CD4-positive, alpha-beta T cell (primary cell): ENCODE measurements around the gene OCA2. TPM values are rescaled to one million over a fixed set of nuclear protein-coding genes. Genes with fewer than 3 reads are reported as not detected.

ENCODE experiments used
- ATAC-seq: fragments of 200-7000 bp; cut with Tn5 transposase; one replicate; pipeline ENCODE4 v1.10.0; 2022; ENCODE audit warnings: mild to moderate bottlenecking; ENCODE audit not compliant: poor library complexity
- CTCF ChIA-PET: fragments of 350-600 bp; sonication (Branson Sonifier 250); formaldehyde crosslinking; loops from one replicate; lab custom pipeline; 2021; ENCODE audit warnings: antibody characterized with exemption, inconsistent platforms; lab: Charles Lee
- POLR2A ChIA-PET: fragments of 350-600 bp; sonication (Branson Sonifier 250); formaldehyde crosslinking; loops from one replicate; lab custom pipeline; 2021; ENCODE audit warnings: antibody characterized with exemption, inconsistent platforms; lab: Charles Lee
- DNase-seq, 14 experiments: peaks; one replicate each; pipeline ENCODE4 v3.0.0-alpha.2; 2013 to 2020; ENCODE audit warnings: mixed read lengths in 2 of 14
- H3K27ac ChIP-seq, 2 donors: one replicate each; pipeline versions ENCODE4 v1.5.1 to v1.7.0; 2013; ENCODE audit warnings: low read length in 2 of 2, low read depth in 1 of 2, mild to moderate bottlenecking in 1 of 2
- H3K27me3 ChIP-seq, 2 experiments: 1 replicate in 1 of 2; 2 replicates in 1 of 2; pipeline versions ENCODE4 v1.6.1 to v1.7.0; 2013; ENCODE audit warnings: low read length in 2 of 2, control low read depth in 1 of 2, mild to moderate bottlenecking in 1 of 2, moderate library complexity in 1 of 2; ENCODE audit not compliant: insufficient read depth in 2 of 2, control insufficient read depth in 1 of 2
- H3K36me3 ChIP-seq: one replicate; pipeline ENCODE4 v1.6.1; 2013; ENCODE audit warnings: low read length, control low read depth; ENCODE audit not compliant: insufficient read depth
- H3K4me1 ChIP-seq: one replicate; pipeline ENCODE4 v1.6.1; 2013; ENCODE audit warnings: low read length, control low read depth; ENCODE audit not compliant: insufficient read depth
- H3K4me3 ChIP-seq: one replicate; pipeline ENCODE4 v1.5.1; 2013; ENCODE audit warnings: mild to moderate bottlenecking, low read length, moderate library complexity
- H3K9me3 ChIP-seq, 2 experiments: 1 replicate in 1 of 2; 2 replicates in 1 of 2; pipeline versions ENCODE4 v1.6.1 to v1.7.0; 2013; ENCODE audit warnings: low read length in 2 of 2, mild to moderate bottlenecking in 2 of 2, control low read depth in 1 of 2, moderate library complexity in 1 of 2; ENCODE audit not compliant: control insufficient read depth in 1 of 2, insufficient read depth in 1 of 2
- H3K27ac Mint-ChIP-seq: one replicate; pipeline ENCODE4 v1.8.0; 2020; ENCODE audit warnings: mixed read lengths
- H3K27me3 Mint-ChIP-seq: one replicate; pipeline ENCODE4 v1.8.0; 2021; ENCODE audit warnings: mixed read lengths
- H3K36me3 Mint-ChIP-seq: one replicate; pipeline ENCODE4 v1.8.0; 2021; ENCODE audit warnings: low read depth, mixed read lengths
- H3K4me1 Mint-ChIP-seq: one replicate; pipeline ENCODE4 v1.8.0; 2021; ENCODE audit warnings: low read depth, mixed read lengths
- H3K4me3 Mint-ChIP-seq: one replicate; pipeline ENCODE4 v1.8.0; 2020; ENCODE audit warnings: mild to moderate bottlenecking, mixed read lengths
- H3K9me3 Mint-ChIP-seq: one replicate; pipeline ENCODE4 v1.8.0; 2020; ENCODE audit warnings: mixed read lengths
- CTCF ChIP-seq: fragments of 200-600 bp; IDR thresholded peaks from one replicate; pipeline ENCODE4 v1.8.0; 2022; ENCODE audit warnings: antibody characterized with exemption, mild to moderate bottlenecking
- intact Hi-C, 2 experiments: fragments of 100-400 bp; cut with DNase I in 1 of 2; cut with micrococcal nuclease in 1 of 2; formaldehyde crosslinking; loops; one replicate each; pipeline versions ENCODE4 v1.15.1 to v1.9.0; 2023 to 2025; cut with DNase I, micrococcal nuclease
- total RNA-seq, 174 experiments: library from RNA in 2 of 174; stranded (reverse) in 2 of 174; gene quantifications; one replicate each; pipeline ENCODE4 v1.2.3 and lab custom pipeline; 2021 to 2026

Gene OCA2
- total RNA-seq, 2 experiments from 2014 or later, result not detected

DNA sequence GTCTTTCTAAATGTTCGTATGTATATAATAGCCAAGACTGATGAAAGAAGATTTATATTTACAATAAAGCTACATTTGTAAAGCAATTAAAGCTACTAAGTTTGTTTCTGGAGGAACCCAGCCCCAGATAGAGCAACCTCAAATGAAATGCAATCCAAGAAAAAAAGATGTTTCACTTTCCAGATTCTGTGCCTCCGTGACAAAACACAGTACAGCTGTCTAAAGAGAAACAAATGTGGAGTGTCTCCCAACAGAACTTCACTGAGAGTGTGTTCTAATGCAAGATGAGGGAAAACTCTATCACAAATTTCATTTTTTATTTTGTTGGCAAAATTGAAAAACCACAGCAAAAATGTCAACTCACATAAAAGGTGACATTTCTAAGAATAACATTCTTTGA lies 317.0 kb downstream of the OCA2 start:
- POLR2A ChIA-PET, result no interaction called here
- H3K9me3 Mint-ChIP-seq, result peaks cover 2% of the 10 kb centered on the region
- ATAC-seq (no peak), DNase-seq (no peak)
- Histone ChIP-seq H3K27ac (no peak overlapping the region), H3K36me3 (no peaks in the 10 kb centered on the region), H3K4me1 (no peaks in the 10 kb centered on the region), H3K27me3 (no peaks in the 10 kb centered on the region), H3K4me3 (no peak overlapping the region), H3K9me3 (peaks cover 0 to 3% of the 10 kb centered on the region in 2 experiments)
- no peak for TF ChIP-seq CTCF
- H3K27ac Mint-ChIP-seq, result no peak overlapping the region
- no peaks in the 10 kb centered on the region for H3K4me1 Mint-ChIP-seq
- CTCF ChIA-PET, result interaction anchor here (0.7 kb wide), 1 partner anchor 20 kb away, joined by 4 read pairs; no protein-coding TSS in a partner anchor
- no peak overlapping the region for H3K4me3 Mint-ChIP-seq
- no peaks in the 10 kb centered on the region for H3K36me3 Mint-ChIP-seq
- H3K27me3 Mint-ChIP-seq, result no peaks in the 10 kb centered on the region
- intact Hi-C loops, result no loop called here

DNA sequence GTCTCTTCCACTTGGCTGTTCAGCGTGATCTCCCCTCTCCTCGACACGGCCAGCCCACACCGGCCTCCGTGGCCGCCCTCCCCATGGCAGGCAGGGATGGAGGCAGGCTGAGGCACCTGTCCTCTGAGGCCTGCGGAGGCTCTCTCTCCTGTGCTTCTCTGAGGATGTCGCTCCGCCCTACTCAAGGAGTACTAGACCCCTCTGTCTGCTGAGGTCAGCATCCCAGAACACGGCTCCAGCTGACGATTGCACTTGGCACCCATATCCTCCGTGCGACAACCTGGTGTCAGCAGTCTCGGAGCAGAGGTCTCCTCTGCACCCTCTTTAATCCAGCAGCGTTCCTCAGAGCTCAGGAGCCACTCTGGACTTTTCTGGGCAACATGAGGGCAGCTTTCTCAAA lies 322.6 kb downstream of the OCA2 start:
- peaks cover 5% of the 10 kb centered on the region for H3K9me3 Mint-ChIP-seq
- POLR2A ChIA-PET, result no interaction called here
- H3K4me3 Mint-ChIP-seq, result no peak overlapping the region
- H3K4me1 ChIP-seq, result no peaks in the 10 kb centered on the region
- CTCF ChIA-PET, result no interaction called here
- H3K27ac ChIP-seq, result no peak overlapping the region
- H3K36me3 ChIP-seq, result no peaks in the 10 kb centered on the region
- no peaks in the 10 kb centered on the region for H3K27me3 ChIP-seq
- H3K27me3 Mint-ChIP-seq, result no peaks in the 10 kb centered on the region
- peaks cover 0 to 14% of the 10 kb centered on the region in 2 experiments for H3K9me3 ChIP-seq
- H3K36me3 Mint-ChIP-seq, result no peaks in the 10 kb centered on the region
- intact Hi-C loops, result no loop called here
- DNase-seq (no peak), ATAC-seq (no peak)
- no peaks in the 10 kb centered on the region for H3K4me1 Mint-ChIP-seq
- no peak overlapping the region for H3K27ac Mint-ChIP-seq
- TF ChIP-seq CTCF, result no peak
- H3K4me3 ChIP-seq, result no peak overlapping the region

- POLR2A ChIA-PET, result no interaction called here
- intact Hi-C loops, result no loop called here
- Histone ChIP-seq H3K9me3 (peaks cover 3 to 27% of the 10 kb centered on the region in 2 experiments), H3K27ac (no peak overlapping the region), H3K4me1 (no peaks in the 10 kb centered on the region), H3K4me3 (no peak overlapping the region), H3K27me3 (no peaks in the 10 kb centered on the region), H3K36me3 (no peaks in the 10 kb centered on the region)
- DNase-seq, result no peak
- H3K9me3 Mint-ChIP-seq, result peaks cover 5% of the 10 kb centered on the region
- TF ChIP-seq CTCF, result no peak
- H3K27ac Mint-ChIP-seq, result no peak overlapping the region
- H3K4me3 Mint-ChIP-seq, result no peak overlapping the region
- no peaks in the 10 kb centered on the region for H3K4me1 Mint-ChIP-seq
- ATAC-seq, result no peak
- no peaks in the 10 kb centered on the region for H3K36me3 Mint-ChIP-seq
- CTCF ChIA-PET, result no interaction called here
- H3K27me3 Mint-ChIP-seq, result no peaks in the 10 kb centered on the region
These were observed 324.5 kb downstream of the OCA2 start for GRCh38 chr15:27774638-27775037.
